ENCODE measurements around the gene ZNF41.

ZNF41 gene

GRCh38 chrX:47484885-47485284 is 1.9 kb upstream of the ZNF41 start:
- no peaks in the 10 kb centered on the region for H3K27me3 ChIP-seq (ENCODE audit: control insufficient read depth, insufficient read depth, low read length)
- H3K4me2 ChIP-seq (ENCODE audit: low read length) = peak overlapping the region; percentile 82
- H3K9ac ChIP-seq (ENCODE audit: low read depth, low read length) = peak overlapping the region; percentile 91
- peak overlapping the region; percentile 73 for H3K4me3 ChIP-seq (ENCODE audit: low read length)
- H3K9me3 ChIP-seq (replicated peaks; ENCODE audit: low read length) = no peaks in the 10 kb centered on the region
- no peaks in the 10 kb centered on the region for H3K36me3 ChIP-seq (ENCODE audit: insufficient read depth, low read length)
- peaks cover 6% of the 10 kb centered on the region for H3K4me1 ChIP-seq (ENCODE audit: control insufficient read depth, insufficient read depth, low read length)

GRCh38 chrX:47483306-47484268 is 565 bp upstream of the ZNF41 start:
- Histone ChIP-seq H3K9ac (ENCODE audit: low read depth, low read length) (peak overlapping the region; percentile 91), H3K4me1 (ENCODE audit: control insufficient read depth, insufficient read depth, low read length) (peaks cover 6% of the 10 kb centered on the region), H3K9me3 (replicated peaks; ENCODE audit: low read length) (no peaks in the 10 kb centered on the region), H3K4me3 (ENCODE audit: low read length) (peak overlapping the region; percentile 73), H3K36me3 (ENCODE audit: insufficient read depth, low read length) (no peaks in the 10 kb centered on the region), H3K4me2 (ENCODE audit: low read length) (peak overlapping the region; percentile 82), H3K27me3 (ENCODE audit: control insufficient read depth, insufficient read depth, low read length) (no peaks in the 10 kb centered on the region)

GRCh38 chrX:47482065-47482511 is 934 bp downstream of the ZNF41 start:
- Histone ChIP-seq H3K36me3 (ENCODE audit: insufficient read depth, low read length) (no peaks in the 10 kb centered on the region), H3K4me3 (ENCODE audit: low read length) (peak overlapping the region; percentile 73), H3K4me2 (ENCODE audit: low read length) (peak overlapping the region; percentile 77), H3K4me1 (ENCODE audit: control insufficient read depth, insufficient read depth, low read length) (peaks cover 6% of the 10 kb centered on the region), H3K9me3 (replicated peaks; ENCODE audit: low read length) (no peaks in the 10 kb centered on the region), H3K9ac (ENCODE audit: low read depth, low read length) (peak overlapping the region; percentile 91), H3K27me3 (ENCODE audit: control insufficient read depth, insufficient read depth, low read length) (no peaks in the 10 kb centered on the region)

- H3K27me3 ChIP-seq (ENCODE audit: control insufficient read depth, insufficient read depth, low read length) = no peaks in the 10 kb centered on the region
- no peak overlapping the region for H3K4me2 ChIP-seq (ENCODE audit: low read length)
- H3K36me3 ChIP-seq (ENCODE audit: insufficient read depth, low read length) = no peaks in the 10 kb centered on the region
- no peak overlapping the region for H3K4me3 ChIP-seq (ENCODE audit: low read length)
- H3K9ac ChIP-seq (ENCODE audit: low read depth, low read length) = no peak overlapping the region
- peaks cover 6% of the 10 kb centered on the region for H3K4me1 ChIP-seq (ENCODE audit: control insufficient read depth, insufficient read depth, low read length)
- H3K9me3 ChIP-seq (replicated peaks; ENCODE audit: low read length) = no peaks in the 10 kb centered on the region
These were observed 1.9 kb downstream of the ZNF41 start for GRCh38 chrX:47481160-47481559.

GRCh38 chrX:47480576-47480975 is 2.4 kb downstream of the ZNF41 start:
- H3K27me3 ChIP-seq (ENCODE audit: control insufficient read depth, insufficient read depth, low read length) = no peaks in the 10 kb centered on the region
- no peak overlapping the region for H3K4me2 ChIP-seq (ENCODE audit: low read length)
- H3K9ac ChIP-seq (ENCODE audit: low read depth, low read length) = no peak overlapping the region
- no peaks in the 10 kb centered on the region for H3K9me3 ChIP-seq (replicated peaks; ENCODE audit: low read length)
- no peak overlapping the region for H3K4me3 ChIP-seq (ENCODE audit: low read length)
- no peaks in the 10 kb centered on the region for H3K36me3 ChIP-seq (ENCODE audit: insufficient read depth, low read length)
- H3K4me1 ChIP-seq (ENCODE audit: control insufficient read depth, insufficient read depth, low read length) = peaks cover 5% of the 10 kb centered on the region

GRCh38 chrX:47475476-47475875 is 7.5 kb downstream of the ZNF41 start:
- Histone ChIP-seq H3K4me3 (ENCODE audit: low read length) (no peak overlapping the region), H3K36me3 (ENCODE audit: insufficient read depth, low read length) (no peaks in the 10 kb centered on the region), H3K4me2 (ENCODE audit: low read length) (no peak overlapping the region), H3K9ac (ENCODE audit: low read depth, low read length) (no peak overlapping the region), H3K4me1 (ENCODE audit: control insufficient read depth, insufficient read depth, low read length) (no peaks in the 10 kb centered on the region), H3K27me3 (ENCODE audit: control insufficient read depth, insufficient read depth, low read length) (no peaks in the 10 kb centered on the region), H3K9me3 (replicated peaks; ENCODE audit: low read length) (no peaks in the 10 kb centered on the region)

- Histone ChIP-seq H3K27me3 (ENCODE audit: control insufficient read depth, insufficient read depth, low read length) (no peaks in the 10 kb centered on the region), H3K36me3 (ENCODE audit: insufficient read depth, low read length) (peaks cover 7% of the 10 kb centered on the region), H3K4me1 (ENCODE audit: control insufficient read depth, insufficient read depth, low read length) (no peaks in the 10 kb centered on the region), H3K4me2 (ENCODE audit: low read length) (no peak overlapping the region), H3K9ac (ENCODE audit: low read depth, low read length) (no peak overlapping the region), H3K9me3 (replicated peaks; ENCODE audit: low read length) (no peaks in the 10 kb centered on the region), H3K4me3 (ENCODE audit: low read length) (no peak overlapping the region)
These were observed 15.9 kb downstream of the ZNF41 start for GRCh38 chrX:47467106-47467505.

GRCh38 chrX:47460561-47460960 is 22.5 kb downstream of the ZNF41 start:
- H3K4me2 ChIP-seq (ENCODE audit: low read length) = no peak overlapping the region
- peaks cover 7% of the 10 kb centered on the region for H3K36me3 ChIP-seq (ENCODE audit: insufficient read depth, low read length)
- no peaks in the 10 kb centered on the region for H3K4me1 ChIP-seq (ENCODE audit: control insufficient read depth, insufficient read depth, low read length)
- H3K27me3 ChIP-seq (ENCODE audit: control insufficient read depth, insufficient read depth, low read length) = no peaks in the 10 kb centered on the region
- H3K9me3 ChIP-seq (replicated peaks; ENCODE audit: low read length) = no peaks in the 10 kb centered on the region
- H3K4me3 ChIP-seq (ENCODE audit: low read length) = no peak overlapping the region
- no peak overlapping the region for H3K9ac ChIP-seq (ENCODE audit: low read depth, low read length)

- Histone ChIP-seq H3K9ac (ENCODE audit: low read depth, low read length) (no peak overlapping the region), H3K36me3 (ENCODE audit: insufficient read depth, low read length) (peaks cover 10% of the 10 kb centered on the region), H3K27me3 (ENCODE audit: control insufficient read depth, insufficient read depth, low read length) (no peaks in the 10 kb centered on the region), H3K4me1 (ENCODE audit: control insufficient read depth, insufficient read depth, low read length) (no peaks in the 10 kb centered on the region), H3K4me3 (ENCODE audit: low read length) (no peak overlapping the region), H3K9me3 (replicated peaks; ENCODE audit: low read length) (no peaks in the 10 kb centered on the region), H3K4me2 (ENCODE audit: low read length) (no peak overlapping the region)
These were observed 24.5 kb downstream of the ZNF41 start for GRCh38 chrX:47458528-47458927.

GRCh38 chrX:47456080-47456479 is 26.9 kb downstream of the ZNF41 start:
- H3K27me3 ChIP-seq (ENCODE audit: control insufficient read depth, insufficient read depth, low read length) = no peaks in the 10 kb centered on the region
- H3K4me2 ChIP-seq (ENCODE audit: low read length) = no peak overlapping the region
- H3K9ac ChIP-seq (ENCODE audit: low read depth, low read length) = no peak overlapping the region
- H3K36me3 ChIP-seq (ENCODE audit: insufficient read depth, low read length) = peaks cover 22% of the 10 kb centered on the region
- H3K9me3 ChIP-seq (replicated peaks; ENCODE audit: low read length) = peaks cover 7% of the 10 kb centered on the region
- no peak overlapping the region for H3K4me3 ChIP-seq (ENCODE audit: low read length)
- H3K4me1 ChIP-seq (ENCODE audit: control insufficient read depth, insufficient read depth, low read length) = no peaks in the 10 kb centered on the region

GRCh38 chrX:47452112-47452511 is 30.9 kb downstream of the ZNF41 start:
- H3K9me3 ChIP-seq (replicated peaks; ENCODE audit: low read length) = peaks cover 40% of the 10 kb centered on the region
- no peak overlapping the region for H3K9ac ChIP-seq (ENCODE audit: low read depth, low read length)
- no peaks in the 10 kb centered on the region for H3K27me3 ChIP-seq (ENCODE audit: control insufficient read depth, insufficient read depth, low read length)
- H3K4me2 ChIP-seq (ENCODE audit: low read length) = no peak overlapping the region
- H3K36me3 ChIP-seq (ENCODE audit: insufficient read depth, low read length) = peaks cover 53% of the 10 kb centered on the region
- H3K4me1 ChIP-seq (ENCODE audit: control insufficient read depth, insufficient read depth, low read length) = no peaks in the 10 kb centered on the region
- H3K4me3 ChIP-seq (ENCODE audit: low read length) = no peak overlapping the region
